Natural killer cell (primary cell): ENCODE results near the gene NUAK1. TPM values are rescaled to one million over a fixed set of nuclear protein-coding genes. Genes with fewer than 3 reads are reported as not detected.

Experiments
- ATAC-seq, 3 donors: fragments of 150-1000 bp in 2 of 3; fragments of 200-7000 bp in 1 of 3; cut with Tn5 transposase; 1 replicate in 1 of 3; 2 replicates in 2 of 3; pipeline ENCODE4 v1.10.0; 2021; ENCODE audit warnings: mild to moderate bottlenecking in 2 of 3, moderate library complexity in 2 of 3
- DNase-seq, 2 donors: peaks; one replicate each; pipeline versions ENCODE4 v3.0.0 to v3.0.0-alpha.2; 2013 to 2021; ENCODE audit warnings: mixed read lengths in 1 of 2
- H3K27ac ChIP-seq: one replicate; pipeline ENCODE4 v1.5.1; 2013; ENCODE audit warnings: mild to moderate bottlenecking, low read length
- H3K27me3 ChIP-seq: one replicate; pipeline ENCODE4 v1.6.1; 2013; ENCODE audit warnings: low read length; ENCODE audit not compliant: control insufficient read depth, insufficient read depth
- H3K36me3 ChIP-seq: one replicate; pipeline ENCODE4 v1.6.1; 2013; ENCODE audit warnings: low read length; ENCODE audit not compliant: control insufficient read depth, insufficient read depth
- H3K4me1 ChIP-seq: one replicate; pipeline ENCODE4 v1.6.1; 2013; ENCODE audit warnings: low read length; ENCODE audit not compliant: control insufficient read depth, insufficient read depth
- H3K4me3 ChIP-seq: one replicate; pipeline ENCODE4 v1.5.1; 2013; ENCODE audit warnings: low read length
- H3K9me3 ChIP-seq: one replicate; pipeline ENCODE4 v1.6.1; 2013; ENCODE audit warnings: low read length; ENCODE audit not compliant: control insufficient read depth, insufficient read depth
- H3K27ac Mint-ChIP-seq, 2 donors: one replicate each; pipeline ENCODE4 v1.8.0; 2022; ENCODE audit warnings: mild to moderate bottlenecking in 2 of 2, mixed read lengths in 2 of 2, moderate library complexity in 1 of 2
- H3K27me3 Mint-ChIP-seq, 2 donors: one replicate each; pipeline ENCODE4 v1.8.0; 2022; ENCODE audit warnings: low read depth in 2 of 2, mixed read lengths in 2 of 2
- H3K36me3 Mint-ChIP-seq: one replicate; pipeline ENCODE4 v1.8.0; 2022; ENCODE audit warnings: mixed read lengths
- H3K4me1 Mint-ChIP-seq, 2 donors: one replicate each; pipeline ENCODE4 v1.8.0; 2022; ENCODE audit warnings: mixed read lengths in 2 of 2
- H3K4me3 Mint-ChIP-seq: one replicate; pipeline ENCODE4 v1.8.0; 2022; ENCODE audit warnings: mild to moderate bottlenecking, moderate library complexity, mixed read lengths
- H3K9me3 Mint-ChIP-seq, 2 donors: one replicate each; pipeline ENCODE4 v1.8.0; 2022; ENCODE audit warnings: mixed read lengths in 2 of 2
- CTCF ChIP-seq: fragments of 200-600 bp; IDR thresholded peaks from one replicate; pipeline ENCODE4 v1.8.0; 2022; ENCODE audit warnings: antibody characterized with exemption
- WGBS: methylation state at CpG from one replicate; pipeline ENCODE4 v1.1.7; 2013; ENCODE audit warnings: missing lambda C conversion rate; ENCODE audit not compliant: insufficient coverage; 5-methylcytosine and 5-hydroxymethylcytosine counted together
- intact Hi-C: fragments of 100-400 bp; cut with micrococcal nuclease; formaldehyde crosslinking; loops from one replicate; pipeline ENCODE4 v1.14.2; 2022
- total RNA-seq, 4 donors: library from RNA; stranded (reverse); fragments of 120-200 nt in 1 of 4; gene quantifications; one replicate each; pipeline versions ENCODE4 v1.2.3 to v1.2.4, GENCODE V29; 2013 to 2022

Gene NUAK1
- total RNA-seq, 3 donors from 2014 or later (not counting 1 experiment from before 2014, with no cell fraction given): 1.4 to 10.9 (median 3.4) TPM

DNA sequence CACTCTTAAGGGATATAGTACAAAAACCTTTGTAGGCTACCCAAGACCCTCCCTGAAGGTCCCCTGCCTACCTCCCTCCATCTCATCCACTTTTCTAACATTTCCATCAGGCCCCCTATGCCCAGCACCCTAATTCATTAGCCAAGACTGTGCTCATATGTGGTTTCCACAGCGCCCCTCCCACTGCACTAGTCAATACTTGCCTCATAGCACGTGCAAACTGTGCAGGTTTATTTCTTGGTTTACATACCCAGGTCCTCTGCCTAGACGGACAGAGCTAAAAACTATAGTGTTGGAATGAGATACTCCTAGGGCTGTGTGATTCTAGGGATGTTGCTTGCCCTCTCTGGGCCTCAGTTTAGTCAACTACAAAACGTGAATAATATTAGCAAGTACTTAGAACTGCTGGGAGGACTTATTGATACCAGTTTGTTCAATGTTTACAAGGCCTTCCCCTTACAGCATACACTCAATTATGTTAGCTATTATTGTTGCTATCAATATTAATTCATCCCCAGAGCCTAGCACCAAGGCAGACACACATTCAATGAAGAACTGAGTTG, 50.4 kb downstream of the NUAK1 start:
- H3K9me3 ChIP-seq: no peaks in the 10 kb centered on the region
- WGBS: 81% methylated on average over 4 of the region's 4 CpGs

GRCh38 chr12:106086696-106087095, 52.1 kb downstream of the NUAK1 start:
- H3K4me1 ChIP-seq: no peaks in the 10 kb centered on the region
- H3K4me3 ChIP-seq: no peak overlapping the region
- H3K27me3 Mint-ChIP-seq: peaks cover 0 to 10% of the 10 kb centered on the region in 2 donors
- no peaks in the 10 kb centered on the region for H3K9me3 Mint-ChIP-seq
- H3K4me1 Mint-ChIP-seq: no peaks in the 10 kb centered on the region
- intact Hi-C loops: no loop called here
- no peaks in the 10 kb centered on the region for H3K9me3 ChIP-seq
- H3K36me3 ChIP-seq: no peaks in the 10 kb centered on the region
- no peaks in the 10 kb centered on the region for H3K27me3 ChIP-seq
- WGBS: 94% methylated on average over 19 of the region's 19 CpGs
- no peak for TF ChIP-seq CTCF
- H3K4me3 Mint-ChIP-seq: no peak overlapping the region
- H3K27ac ChIP-seq: no peak overlapping the region
- DNase-seq (no peak), ATAC-seq (no peak)
- H3K27ac Mint-ChIP-seq: no peak overlapping the region
- H3K36me3 Mint-ChIP-seq: no peaks in the 10 kb centered on the region

More for the DNA sequence above, 50.4 kb downstream of the NUAK1 start:
- Mint-ChIP-seq H3K4me1 (no peaks in the 10 kb centered on the region), H3K4me3 (no peak overlapping the region), H3K9me3 (no peaks in the 10 kb centered on the region), H3K36me3 (no peaks in the 10 kb centered on the region), H3K27me3 (peaks cover 0 to 7% of the 10 kb centered on the region in 2 donors), H3K27ac (no peak overlapping the region)
- ATAC-seq (no peak), DNase-seq (no peak)
- H3K4me3 ChIP-seq: no peak overlapping the region
- H3K27ac ChIP-seq: no peak overlapping the region
- no peaks in the 10 kb centered on the region for H3K36me3 ChIP-seq
- TF ChIP-seq CTCF: no peak
- no peaks in the 10 kb centered on the region for H3K4me1 ChIP-seq
- no peaks in the 10 kb centered on the region for H3K27me3 ChIP-seq
- intact Hi-C loops: no loop called here

DNA sequence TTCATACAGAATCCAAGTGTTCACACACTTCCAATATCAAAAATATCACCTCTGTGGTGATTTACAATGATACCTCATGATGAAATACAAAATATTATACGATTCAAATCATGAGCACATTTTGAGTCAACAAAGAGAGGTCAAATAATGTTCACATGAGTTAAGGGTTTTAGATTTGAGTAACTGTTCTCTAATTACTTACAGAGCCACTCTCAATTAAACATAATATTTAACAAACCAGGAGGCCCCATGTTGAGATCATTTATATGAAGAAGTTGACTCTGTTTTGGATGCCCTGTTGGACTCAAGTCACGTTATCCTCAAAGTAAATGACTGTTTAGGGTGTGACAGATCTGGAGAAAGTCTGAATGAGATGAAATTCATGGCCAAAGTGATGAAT, 53.5 kb downstream of the NUAK1 start:
- no peak overlapping the region for H3K27ac ChIP-seq
- peaks cover 0 to 21% of the 10 kb centered on the region in 2 donors for H3K27me3 Mint-ChIP-seq
- TF ChIP-seq CTCF: no peak
- H3K4me1 ChIP-seq: no peaks in the 10 kb centered on the region
- H3K36me3 Mint-ChIP-seq: no peaks in the 10 kb centered on the region
- 77% methylated on average over 1 of the region's 2 CpGs for WGBS
- ATAC-seq (no peak), DNase-seq (no peak)
- no peaks in the 10 kb centered on the region for H3K36me3 ChIP-seq
- no peaks in the 10 kb centered on the region for H3K9me3 Mint-ChIP-seq
- H3K4me1 Mint-ChIP-seq: no peaks in the 10 kb centered on the region
- H3K9me3 ChIP-seq: no peaks in the 10 kb centered on the region
- no peak overlapping the region for H3K4me3 ChIP-seq
- no peaks in the 10 kb centered on the region for H3K27me3 ChIP-seq
- intact Hi-C loops: no loop called here
- no peak overlapping the region for H3K27ac Mint-ChIP-seq
- no peak overlapping the region for H3K4me3 Mint-ChIP-seq

DNA sequence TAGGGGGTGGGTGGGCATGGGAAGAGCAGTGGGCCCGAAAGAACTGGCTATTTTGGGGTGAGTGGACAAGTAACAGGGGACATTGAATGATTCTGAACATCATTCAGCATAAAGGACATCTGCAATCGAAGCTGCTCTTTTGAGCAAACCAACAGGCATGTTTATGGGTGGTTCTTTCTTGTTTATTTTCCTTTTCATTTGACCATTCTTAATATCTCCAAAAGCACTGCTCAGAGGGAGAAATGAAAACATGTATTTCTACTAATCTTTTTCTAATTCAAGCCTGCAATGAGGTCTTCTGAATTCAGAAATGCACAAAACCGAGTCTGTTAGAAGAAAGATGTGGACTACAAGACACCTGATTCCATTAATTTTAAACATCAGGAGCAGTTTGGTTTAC, 54.0 kb downstream of the NUAK1 start:
- Mint-ChIP-seq H3K4me1 (no peaks in the 10 kb centered on the region), H3K36me3 (no peaks in the 10 kb centered on the region), H3K9me3 (no peaks in the 10 kb centered on the region), H3K4me3 (no peak overlapping the region), H3K27me3 (peaks cover under 1 to 24% of the 10 kb centered on the region in 2 donors), H3K27ac (no peak overlapping the region)
- H3K4me3 ChIP-seq: no peak overlapping the region
- ATAC-seq: no peak
- no peak for DNase-seq
- no peak overlapping the region for H3K27ac ChIP-seq
- no peak for TF ChIP-seq CTCF
- no peaks in the 10 kb centered on the region for H3K36me3 ChIP-seq
- H3K9me3 ChIP-seq: no peaks in the 10 kb centered on the region
- no peaks in the 10 kb centered on the region for H3K27me3 ChIP-seq
- intact Hi-C loops: no loop called here
- 53% methylated on average over 2 of the region's 3 CpGs for WGBS
- H3K4me1 ChIP-seq: no peaks in the 10 kb centered on the region
